ENCODE results near the gene NMBR.

DNA sequence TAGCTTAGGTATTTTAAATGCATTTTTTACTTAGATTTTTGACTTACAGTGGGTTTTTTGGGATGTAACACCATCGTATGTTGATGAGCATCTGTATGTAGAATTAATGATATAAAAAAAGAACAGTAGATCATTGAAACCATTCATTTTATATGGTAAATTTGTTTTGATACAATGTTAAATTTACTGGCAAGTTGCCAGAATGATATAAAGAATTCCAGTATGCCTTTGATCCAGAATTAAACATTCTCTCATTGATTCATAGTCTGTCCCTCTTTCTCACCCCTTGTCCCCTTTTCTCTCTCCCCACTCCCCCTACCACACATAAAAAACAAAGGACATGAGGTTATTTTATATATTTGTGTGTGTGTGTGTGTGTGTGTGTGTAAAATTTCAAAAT, 45.4 kb upstream of the NMBR start:
- TF ChIP-seq, protein P1, sequence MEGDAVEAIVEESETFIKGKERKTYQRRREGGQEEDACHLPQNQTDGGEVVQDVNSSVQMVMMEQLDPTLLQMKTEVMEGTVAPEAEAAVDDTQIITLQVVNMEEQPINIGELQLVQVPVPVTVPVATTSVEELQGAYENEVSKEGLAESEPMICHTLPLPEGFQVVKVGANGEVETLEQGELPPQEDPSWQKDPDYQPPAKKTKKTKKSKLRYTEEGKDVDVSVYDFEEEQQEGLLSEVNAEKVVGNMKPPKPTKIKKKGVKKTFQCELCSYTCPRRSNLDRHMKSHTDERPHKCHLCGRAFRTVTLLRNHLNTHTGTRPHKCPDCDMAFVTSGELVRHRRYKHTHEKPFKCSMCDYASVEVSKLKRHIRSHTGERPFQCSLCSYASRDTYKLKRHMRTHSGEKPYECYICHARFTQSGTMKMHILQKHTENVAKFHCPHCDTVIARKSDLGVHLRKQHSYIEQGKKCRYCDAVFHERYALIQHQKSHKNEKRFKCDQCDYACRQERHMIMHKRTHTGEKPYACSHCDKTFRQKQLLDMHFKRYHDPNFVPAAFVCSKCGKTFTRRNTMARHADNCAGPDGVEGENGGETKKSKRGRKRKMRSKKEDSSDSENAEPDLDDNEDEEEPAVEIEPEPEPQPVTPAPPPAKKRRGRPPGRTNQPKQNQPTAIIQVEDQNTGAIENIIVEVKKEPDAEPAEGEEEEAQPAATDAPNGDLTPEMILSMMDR (IDR thresholded peaks at IDR 0.05): no peak
- no peak for TF ChIP-seq POLR2A (IDR thresholded peaks at IDR 0.05)
- TF ChIP-seq POLR2AphosphoS5 (IDR thresholded peaks at IDR 0.05): no peak

Data from suprapubic skin (tissue), 4 donors.